OCI-LY7 (cell line): ENCODE measurements around the gene VAC14. TPM values are rescaled to one million over a fixed set of nuclear protein-coding genes. Genes with fewer than 3 reads are reported as not detected.

Experiments
- BruUV-seq: library from RNA; stranded (reverse); fragments of 400-500 nt; replicated peaks from 2 replicates; lab custom pipeline; 2021; lab: Mats Ljungman, UMichigan
- CTCF ChIA-PET: fragments of 300-600 bp; sonication (Branson Sonifier 250); formaldehyde crosslinking; loops from one replicate; lab custom pipeline; 2022; ENCODE audit warnings: antibody characterized with exemption; ENCODE audit not compliant: unreplicated experiment; lab: Charles Lee
- POLR2A ChIA-PET: fragments of 300-600 bp; sonication (Branson Sonifier 250); formaldehyde crosslinking; loops from one replicate; lab custom pipeline; 2022; ENCODE audit warnings: antibody characterized with exemption; lab: Charles Lee
- DNase-seq: peaks from one replicate; pipeline ENCODE4 v3.0.0-alpha.2; 2015; ENCODE audit warnings: low spot score
- H2AFZ ChIP-seq: fragments of 200-600 bp; sonication (generic), shearing (Covaris generic); 2 replicates; pipeline ENCODE4 v1.6.1; 2014; ENCODE audit warnings: mild to moderate bottlenecking, antibody characterized with exemption, low read length, moderate library complexity
- H3K27ac ChIP-seq: fragments of 200-600 bp; sonication (generic); 2 replicates; pipeline ENCODE4 v1.5.1; 2014; ENCODE audit warnings: mixed run types, low read depth, mild to moderate bottlenecking, moderate library complexity, low read length, inconsistent platforms; ENCODE audit not compliant: poor library complexity, severe bottlenecking
- H3K36me3 ChIP-seq: fragments of 200-600 bp; sonication (generic); 2 replicates; pipeline ENCODE4 v1.6.1; 2014; ENCODE audit warnings: mild to moderate bottlenecking, antibody characterized with exemption, low read length, moderate library complexity, mixed read lengths; ENCODE audit not compliant: insufficient read depth
- H3K4me1 ChIP-seq: fragments of 200-600 bp; sonication (generic); 2 replicates; pipeline ENCODE4 v1.5.1; 2014; ENCODE audit warnings: mild to moderate bottlenecking, low read length; ENCODE audit not compliant: insufficient read depth, poor library complexity, severe bottlenecking
- H3K4me2 ChIP-seq: fragments of 200-600 bp; sonication (generic); 2 replicates; pipeline ENCODE4 v1.6.1; 2014; ENCODE audit warnings: mild to moderate bottlenecking, low read length
- H3K4me3 ChIP-seq: fragments of 200-600 bp; sonication (generic); 2 replicates; pipeline ENCODE4 v1.5.1; 2014; ENCODE audit warnings: mild to moderate bottlenecking, low read depth, low read length; ENCODE audit not compliant: poor library complexity, severe bottlenecking
- H3K79me2 ChIP-seq: fragments of 200-600 bp; sonication (generic); 2 replicates; pipeline ENCODE4 v1.6.1; 2016; ENCODE audit warnings: low read depth, mild to moderate bottlenecking, low read length, moderate library complexity, mixed read lengths; ENCODE audit not compliant: insufficient read depth
- H3K9me2 ChIP-seq: fragments of 200-600 bp; sonication (generic); 2 replicates; pipeline ENCODE4 v1.6.1; 2016; ENCODE audit warnings: mild to moderate bottlenecking, low read length, mixed read lengths; ENCODE audit not compliant: insufficient read depth
- H3K9me3 ChIP-seq: fragments of 200-600 bp; sonication (generic); 2 replicates; pipeline ENCODE4 v1.6.1; 2014; ENCODE audit warnings: mild to moderate bottlenecking, mixed run types, low read length, mixed read lengths
- H4K20me1 ChIP-seq: fragments of 200-600 bp; sonication (generic); 2 replicates; pipeline ENCODE4 v1.6.1; 2014; ENCODE audit warnings: mild to moderate bottlenecking, antibody characterized with exemption, low read length, moderate library complexity, mixed read lengths; ENCODE audit not compliant: insufficient read depth
- EZH2phosphoT487 ChIP-seq: fragments of 200-600 bp; sonication (generic); IDR thresholded peaks from 2 replicates; pipeline ENCODE4 v1.6.1; 2018; ENCODE audit warnings: low read depth, borderline replicate concordance, mild to moderate bottlenecking, mixed run types, antibody characterized with exemption, low read length, moderate library complexity, mixed read lengths
- intact Hi-C: fragments of 100-400 bp; cut with micrococcal nuclease; formaldehyde crosslinking; loops from one replicate; pipeline ENCODE4 v1.10.0; 2022; ENCODE audit not compliant: unreplicated experiment
- total RNA-seq, 2 experiments: library from RNA; depleted of rRNA in 1 of 2; stranded (reverse); fragments of >200 nt in 1 of 2; shearing (Covaris generic) in 1 of 2; gene quantifications; 2 replicates each; pipeline ENCODE4 v1.2.3, GENCODE V29; 2014 to 2022
- TF ChIP-seq, protein P1 (sequence below): fragments of 200-600 bp; sonication (generic); conservative IDR thresholded peaks from 2 replicates; pipeline ENCODE4 v1.5.1; 2014; ENCODE audit warnings: mild to moderate bottlenecking, antibody characterized with exemption, low read length, moderate library complexity, mixed read lengths

The VAC14 gene
- total RNA-seq, 2 experiments from 2014 or later, result 37.6 to 43.1 TPM

DNA sequence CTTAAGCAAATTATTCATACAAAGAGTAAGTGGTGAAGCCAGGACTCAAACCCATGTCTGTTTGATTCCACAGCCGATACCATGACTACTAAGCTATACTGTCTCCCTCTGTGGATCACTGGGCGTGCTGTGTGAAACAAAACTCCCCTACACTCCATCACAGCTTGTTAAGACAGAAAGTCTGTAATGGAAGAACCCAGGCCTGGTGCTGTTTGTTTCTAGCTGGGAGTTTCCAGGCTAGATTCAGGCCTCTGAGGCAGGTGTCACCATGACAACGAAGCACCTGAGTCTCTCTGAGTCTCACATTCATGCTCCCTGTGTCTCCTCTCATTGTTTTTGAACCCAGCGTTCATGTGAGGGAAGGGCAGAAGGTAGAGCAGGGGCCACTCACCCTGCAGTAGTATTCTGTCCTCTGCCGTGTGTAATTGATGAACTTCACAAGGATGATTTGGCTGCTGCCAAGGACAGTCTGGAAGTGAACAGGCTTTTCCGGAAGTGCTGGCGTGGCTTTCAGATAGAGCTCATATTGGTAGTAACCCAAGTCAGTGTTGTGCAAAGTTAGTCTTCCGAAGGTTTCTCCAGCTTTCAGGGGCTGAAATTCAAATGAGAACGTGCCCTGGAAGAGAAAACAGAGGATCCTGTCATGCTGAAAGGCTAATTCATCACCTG lies 8.6 kb upstream of the VAC14 start:
- DNase-seq, result no peak
- Histone ChIP-seq H3K36me3 (no peaks in the 10 kb centered on the region), H3K27ac (no peak overlapping the region), H3K4me2 (no peak overlapping the region), H3K4me3 (no peak overlapping the region), H3K9me3 (no peaks in the 10 kb centered on the region), H3K9me2 (no peaks in the 10 kb centered on the region), H4K20me1 (no peaks in the 10 kb centered on the region), H2AFZ (no peak overlapping the region), H3K4me1 (no peaks in the 10 kb centered on the region), H3K79me2 (no peaks in the 10 kb centered on the region)
- intact Hi-C loops, result no loop called here
- TF ChIP-seq, protein P1, sequence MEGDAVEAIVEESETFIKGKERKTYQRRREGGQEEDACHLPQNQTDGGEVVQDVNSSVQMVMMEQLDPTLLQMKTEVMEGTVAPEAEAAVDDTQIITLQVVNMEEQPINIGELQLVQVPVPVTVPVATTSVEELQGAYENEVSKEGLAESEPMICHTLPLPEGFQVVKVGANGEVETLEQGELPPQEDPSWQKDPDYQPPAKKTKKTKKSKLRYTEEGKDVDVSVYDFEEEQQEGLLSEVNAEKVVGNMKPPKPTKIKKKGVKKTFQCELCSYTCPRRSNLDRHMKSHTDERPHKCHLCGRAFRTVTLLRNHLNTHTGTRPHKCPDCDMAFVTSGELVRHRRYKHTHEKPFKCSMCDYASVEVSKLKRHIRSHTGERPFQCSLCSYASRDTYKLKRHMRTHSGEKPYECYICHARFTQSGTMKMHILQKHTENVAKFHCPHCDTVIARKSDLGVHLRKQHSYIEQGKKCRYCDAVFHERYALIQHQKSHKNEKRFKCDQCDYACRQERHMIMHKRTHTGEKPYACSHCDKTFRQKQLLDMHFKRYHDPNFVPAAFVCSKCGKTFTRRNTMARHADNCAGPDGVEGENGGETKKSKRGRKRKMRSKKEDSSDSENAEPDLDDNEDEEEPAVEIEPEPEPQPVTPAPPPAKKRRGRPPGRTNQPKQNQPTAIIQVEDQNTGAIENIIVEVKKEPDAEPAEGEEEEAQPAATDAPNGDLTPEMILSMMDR, result no peak
- no peak for TF ChIP-seq EZH2phosphoT487
- ChIA-PET CTCF (no interaction called here), POLR2A (interaction anchor here (0.5 to 1.1 kb wide), 3 partner anchors 10 to 1977 kb away, joined by 4 to 5 read pairs (median 4); no protein-coding TSS in a partner anchor)
- no TSS peak for BruUV-seq

DNA sequence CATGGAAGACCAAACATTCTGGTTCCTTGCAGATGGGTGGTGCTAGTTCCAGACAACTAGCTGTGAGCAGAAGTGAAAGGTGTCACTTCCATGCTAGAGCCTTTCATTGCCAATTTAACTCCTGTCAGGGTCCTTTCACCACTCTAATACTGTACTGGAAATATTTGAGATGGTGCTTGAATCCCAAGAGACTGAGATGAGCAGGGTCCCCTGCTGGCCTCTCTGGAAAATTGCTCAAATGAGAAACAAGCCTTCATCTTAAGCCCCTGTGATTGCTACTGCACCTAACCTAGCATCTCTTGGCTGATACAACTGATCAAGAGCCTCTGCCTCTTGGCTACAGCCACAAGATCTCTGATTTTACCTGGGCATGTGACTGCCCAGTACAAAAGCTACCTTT lies 7.4 kb upstream of the VAC14 start:
- DNase-seq, result no peak
- ChIA-PET CTCF (no interaction called here), POLR2A (no interaction called here)
- H3K9me3 ChIP-seq, result no peaks in the 10 kb centered on the region
- H3K4me1 ChIP-seq, result no peaks in the 10 kb centered on the region
- no peaks in the 10 kb centered on the region for H4K20me1 ChIP-seq
- H3K9me2 ChIP-seq, result no peaks in the 10 kb centered on the region
- no TSS peak for BruUV-seq
- H3K27ac ChIP-seq, result no peak overlapping the region
- intact Hi-C loops, result no loop called here
- H2AFZ ChIP-seq, result no peak overlapping the region
- H3K79me2 ChIP-seq, result no peaks in the 10 kb centered on the region
- H3K4me2 ChIP-seq, result no peak overlapping the region
- no peak overlapping the region for H3K4me3 ChIP-seq
- no peaks in the 10 kb centered on the region for H3K36me3 ChIP-seq
- TF ChIP-seq, protein P1, result peak; percentile 52
- TF ChIP-seq EZH2phosphoT487, result no peak

DNA sequence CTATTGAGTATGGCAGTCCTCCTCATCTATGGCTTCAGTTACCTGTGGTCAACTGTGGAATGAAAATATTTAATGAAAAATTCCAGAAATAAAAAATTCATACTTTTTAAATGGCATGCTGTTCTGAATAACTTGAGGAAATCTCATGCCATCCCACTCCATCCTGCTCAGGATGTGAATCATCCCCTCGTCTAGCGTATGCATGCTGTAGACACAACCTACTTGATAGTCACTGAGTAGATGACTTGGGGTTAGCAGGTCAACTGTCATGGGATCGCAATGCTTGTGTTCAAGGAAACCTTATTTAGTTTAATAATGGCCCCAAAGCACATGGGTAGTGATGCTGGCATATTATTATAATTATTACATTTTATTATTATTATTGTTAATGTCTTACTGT lies 4.8 kb upstream of the VAC14 start:
- CTCF ChIA-PET, result no interaction called here
- POLR2A ChIA-PET, result no interaction called here

More for the DNA sequence above, 4.8 kb upstream of the VAC14 start:
- H3K27ac ChIP-seq, result no peak overlapping the region
- no peaks in the 10 kb centered on the region for H3K9me2 ChIP-seq
- H3K36me3 ChIP-seq, result no peaks in the 10 kb centered on the region
- no peaks in the 10 kb centered on the region for H3K9me3 ChIP-seq
- no peak overlapping the region for H3K4me2 ChIP-seq
- H3K4me3 ChIP-seq, result no peak overlapping the region
- no peak for TF ChIP-seq EZH2phosphoT487
- TF ChIP-seq, protein P1, result no peak
- H4K20me1 ChIP-seq, result no peaks in the 10 kb centered on the region
- no peak overlapping the region for H2AFZ ChIP-seq
- intact Hi-C loops, result no loop called here
- peaks cover 5% of the 10 kb centered on the region for H3K4me1 ChIP-seq
- BruUV-seq, result no TSS peak
- H3K79me2 ChIP-seq, result no peaks in the 10 kb centered on the region
- no peak for DNase-seq
